Neuronal stem cell (in vitro differentiated cells): ENCODE measurements around the gene ABHD10.

Source experiments
- DNase-seq: peaks from one replicate; pipeline ENCODE4 v3.0.0-alpha.2; 2013; ENCODE audit warnings: low spot score
- H2AFZ ChIP-seq: one replicate; pipeline ENCODE4 v1.6.1; 2013; ENCODE audit warnings: mild to moderate bottlenecking, low read length, inconsistent platforms
- H2AK5ac ChIP-seq: 2 replicates; pipeline ENCODE4 v1.6.1; 2013; ENCODE audit warnings: low read depth, mild to moderate bottlenecking, inconsistent platforms, low read length, moderate library complexity, mixed read lengths
- H2BK120ac ChIP-seq: 2 replicates; pipeline ENCODE4 v1.6.1; 2013; ENCODE audit warnings: low read depth, mild to moderate bottlenecking, inconsistent platforms, low read length, moderate library complexity, mixed read lengths
- H2BK12ac ChIP-seq: one replicate; pipeline ENCODE4 v1.6.1; 2013; ENCODE audit warnings: low read length, inconsistent platforms
- H2BK15ac ChIP-seq: 2 replicates; pipeline ENCODE4 v1.6.1; 2013; ENCODE audit warnings: mild to moderate bottlenecking, low read length, inconsistent platforms, mixed read lengths
- H2BK5ac ChIP-seq: one replicate; pipeline ENCODE4 v1.6.1; 2013; ENCODE audit warnings: inconsistent platforms, mild to moderate bottlenecking, low read length, moderate library complexity
- H3K14ac ChIP-seq: one replicate; pipeline ENCODE4 v1.6.1; 2013; ENCODE audit warnings: low read length, inconsistent platforms
- H3K18ac ChIP-seq: 2 replicates; pipeline ENCODE4 v1.6.1; 2013; ENCODE audit warnings: low read length, inconsistent platforms
- H3K23ac ChIP-seq: 2 replicates; pipeline ENCODE4 v1.6.1; 2013; ENCODE audit warnings: low read depth, mild to moderate bottlenecking, mixed read lengths, low read length, inconsistent platforms; ENCODE audit not compliant: poor library complexity
- H3K27ac ChIP-seq: replicated peaks from 3 replicates; pipeline ENCODE4 v1.5.1; 2013; ENCODE audit warnings: low read length, inconsistent platforms
- H3K27me3 ChIP-seq, 3 experiments: 2 replicates each; pipeline ENCODE4 v1.6.1; 2013; ENCODE audit warnings: low read length in 3 of 3, mild to moderate bottlenecking in 2 of 3, inconsistent platforms in 1 of 3, low read depth in 1 of 3, mixed read lengths in 1 of 3, moderate library complexity in 1 of 3; ENCODE audit not compliant: control insufficient read depth in 3 of 3, insufficient read depth in 3 of 3
- H3K36me3 ChIP-seq, 2 donors: replicated peaks in 1 of 2; 2 replicates each; pipeline ENCODE4 v1.6.1; 2013; ENCODE audit warnings: low read length in 2 of 2; ENCODE audit not compliant: control insufficient read depth in 2 of 2, insufficient read depth in 2 of 2
- H3K4ac ChIP-seq: 2 replicates; pipeline ENCODE4 v1.6.1; 2013; ENCODE audit warnings: inconsistent platforms, mild to moderate bottlenecking, low read length, moderate library complexity
- H3K4me1 ChIP-seq, 2 donors: 1 replicate in 1 of 2; 2 replicates in 1 of 2; pipeline ENCODE4 v1.6.1; 2013; ENCODE audit warnings: low read length in 2 of 2, low read depth in 1 of 2; ENCODE audit not compliant: control insufficient read depth in 2 of 2, insufficient read depth in 1 of 2
- H3K4me2 ChIP-seq: one replicate; pipeline ENCODE4 v1.6.1; 2013; ENCODE audit warnings: mild to moderate bottlenecking, low read length, inconsistent platforms; ENCODE audit not compliant: insufficient read depth, poor library complexity, severe bottlenecking
- H3K4me3 ChIP-seq, 2 donors: 2 replicates each; pipeline ENCODE4 v1.5.1; 2013; ENCODE audit warnings: low read length in 2 of 2, mild to moderate bottlenecking in 2 of 2, inconsistent platforms in 1 of 2, moderate library complexity in 1 of 2
- H3K79me1 ChIP-seq: one replicate; pipeline ENCODE4 v1.6.1; 2013; ENCODE audit warnings: low read depth, mild to moderate bottlenecking, inconsistent platforms, low read length, moderate library complexity
- H3K9ac ChIP-seq: one replicate; pipeline ENCODE4 v1.6.1; 2013; ENCODE audit warnings: mild to moderate bottlenecking, low read depth, low read length, inconsistent platforms; ENCODE audit not compliant: poor library complexity
- H3K9me3 ChIP-seq, 2 donors: replicated peaks in 1 of 2; 2 replicates each; pipeline versions ENCODE3 to v1.6.1; 2013; ENCODE audit warnings: low read length in 2 of 2, mild to moderate bottlenecking in 2 of 2, inconsistent platforms in 1 of 2, low read depth in 1 of 2, mixed read lengths in 1 of 2, moderate library complexity in 1 of 2; ENCODE audit not compliant: control insufficient read depth in 2 of 2, insufficient read depth in 1 of 2
- H4K8ac ChIP-seq: one replicate; pipeline ENCODE4 v1.6.1; 2013; ENCODE audit warnings: low read depth, mild to moderate bottlenecking, inconsistent platforms, low read length, moderate library complexity
- H4K91ac ChIP-seq: one replicate; pipeline ENCODE4 v1.6.1; 2013; ENCODE audit warnings: low read length, low read depth, mild to moderate bottlenecking, inconsistent platforms; ENCODE audit not compliant: poor library complexity
- WGBS, 2 donors: extraction: QIAGEN DNeasy Blood & Tissue Kit; methylation state at CpG; one replicate each; pipeline ENCODE4 v1.1.7; 2013; ENCODE audit warnings: missing lambda C conversion rate in 2 of 2, mixed read lengths in 1 of 2; ENCODE audit not compliant: insufficient read length in 2 of 2, insufficient replicate concordance in 1 of 2; ENCODE audit errors: extremely low coverage in 2 of 2; 5-methylcytosine and 5-hydroxymethylcytosine counted together

ABHD10 gene

DNA sequence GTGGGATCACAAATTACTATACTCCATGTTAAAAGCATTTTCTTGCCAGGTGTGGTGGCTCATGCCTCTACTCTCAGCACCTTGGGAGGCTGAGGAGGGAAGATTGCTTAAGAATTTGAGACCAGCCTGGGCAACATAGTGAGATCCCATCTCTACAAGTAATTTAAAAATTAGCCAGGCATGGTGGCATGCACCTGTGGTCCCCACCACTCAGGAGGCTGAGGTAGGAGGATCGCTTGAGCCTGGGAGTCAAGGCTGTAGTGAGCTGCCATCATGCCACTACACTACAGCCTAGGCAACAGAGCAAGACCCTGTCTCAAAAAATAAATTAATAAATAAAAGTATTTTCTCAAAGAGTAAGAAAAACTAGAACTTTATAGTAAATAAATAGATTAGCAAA lies 22.9 kb upstream of the ABHD10 start:
- no peak overlapping the region for H3K18ac ChIP-seq
- H3K79me1 ChIP-seq = no peaks in the 10 kb centered on the region
- H3K27me3 ChIP-seq = no peaks in the 10 kb centered on the region
- peaks cover 0 to 61% of the 10 kb centered on the region in 2 donors for H3K36me3 ChIP-seq
- no peak overlapping the region for H2AK5ac ChIP-seq
- peaks cover 5 to 29% of the 10 kb centered on the region in 2 donors for H3K4me1 ChIP-seq
- no peak overlapping the region for H3K4me2 ChIP-seq
- no peak overlapping the region for H3K23ac ChIP-seq
- no peak overlapping the region for H2AFZ ChIP-seq
- H2BK120ac ChIP-seq = no peak overlapping the region
- no peak overlapping the region for H3K14ac ChIP-seq
- no peak overlapping the region for H4K91ac ChIP-seq
- H3K4me3 ChIP-seq = no peak overlapping the region
- no peak overlapping the region for H4K8ac ChIP-seq
- WGBS, 2 donors = no CpG with 5 or more reads among the region's 1 CpG
- H2BK5ac ChIP-seq = no peak overlapping the region
- no peak overlapping the region for H3K9ac ChIP-seq
- no peak overlapping the region for H2BK15ac ChIP-seq
- no peaks in the 10 kb centered on the region for H3K9me3 ChIP-seq
- no peak overlapping the region for H3K27ac ChIP-seq
- no peak overlapping the region for H3K4ac ChIP-seq
- H2BK12ac ChIP-seq = no peak overlapping the region
- no peak for DNase-seq

DNA sequence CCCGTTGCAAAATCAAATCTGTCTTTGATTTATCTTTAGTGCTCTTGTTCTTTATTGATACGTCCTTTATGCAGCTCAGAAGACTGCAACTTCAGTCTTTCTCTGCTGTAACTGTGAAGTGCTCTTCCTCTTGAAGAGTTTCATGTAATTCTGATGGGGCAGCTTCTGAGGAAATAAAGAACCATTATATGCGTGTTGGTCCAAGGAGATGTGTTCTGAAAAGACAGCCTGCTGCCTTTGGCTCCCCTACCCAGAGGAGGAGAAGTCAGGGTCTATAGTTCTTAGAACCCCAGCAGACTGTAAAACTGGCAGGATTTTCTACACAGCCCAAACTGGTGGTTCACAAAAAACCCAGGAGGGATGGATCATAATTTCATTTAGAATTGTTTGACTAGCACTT lies 22.4 kb upstream of the ABHD10 start:
- Histone ChIP-seq H3K23ac (no peak overlapping the region), H3K14ac (no peak overlapping the region), H2BK120ac (no peak overlapping the region), H3K36me3 (peaks cover 0 to 56% of the 10 kb centered on the region in 2 donors), H3K79me1 (no peaks in the 10 kb centered on the region), H2BK5ac (no peak overlapping the region), H2BK15ac (no peak overlapping the region), H3K27me3 (no peaks in the 10 kb centered on the region), H3K27ac (no peak overlapping the region), H3K18ac (no peak overlapping the region), H2AFZ (no peak overlapping the region), H3K9ac (no peak overlapping the region), H2AK5ac (no peak overlapping the region), H3K4me3 (no peak overlapping the region), H3K4me2 (no peak overlapping the region), H3K4ac (no peak overlapping the region), H2BK12ac (no peak overlapping the region), H3K4me1 (peaks cover 5 to 32% of the 10 kb centered on the region in 2 donors), H4K91ac (no peak overlapping the region), H4K8ac (no peak overlapping the region), H3K9me3 (no peaks in the 10 kb centered on the region)
- DNase-seq = no peak
- WGBS, 2 donors = no CpG with 5 or more reads among the region's 3 CpGs

DNA sequence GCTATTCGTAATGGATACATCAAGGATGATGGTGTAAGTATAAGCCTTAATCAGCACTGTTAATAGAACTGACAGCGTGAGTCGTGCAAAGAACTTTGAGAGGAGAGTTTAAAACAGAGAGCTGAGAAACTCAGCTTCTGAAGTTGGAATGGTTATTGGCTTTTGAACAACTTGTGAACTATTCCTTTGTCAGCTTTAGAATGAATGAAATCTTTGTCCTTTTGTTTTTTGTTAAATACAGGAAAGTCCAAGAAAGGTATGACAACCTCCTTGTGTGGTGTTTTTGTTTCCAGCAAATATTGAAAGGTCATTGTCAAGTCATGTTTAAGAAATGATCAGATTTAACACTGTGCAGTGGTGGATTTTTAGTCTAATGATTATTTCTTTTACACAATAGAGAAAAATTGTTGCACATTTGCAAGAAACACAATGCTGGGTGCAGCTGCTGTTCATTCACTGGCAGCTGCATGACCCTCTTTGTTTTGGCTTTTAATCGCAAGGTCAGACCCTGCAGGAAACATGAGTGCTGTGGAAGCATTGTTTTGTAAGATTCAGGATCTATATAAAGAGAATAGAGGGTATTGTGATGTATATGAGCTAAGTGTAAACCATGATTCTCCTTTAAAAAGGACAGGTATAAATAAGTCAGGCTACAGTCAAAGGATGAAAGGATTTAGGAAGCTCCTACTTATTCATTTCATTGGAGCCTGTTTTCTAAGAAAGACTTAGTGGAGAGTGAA lies 21.7 kb upstream of the ABHD10 start:
- Histone ChIP-seq H3K4me2 (no peak overlapping the region), H3K79me1 (no peaks in the 10 kb centered on the region), H4K91ac (no peak overlapping the region), H2AK5ac (no peak overlapping the region), H2BK15ac (no peak overlapping the region), H3K27ac (no peak overlapping the region), H2BK120ac (no peak overlapping the region), H2BK5ac (no peak overlapping the region), H3K4ac (no peak overlapping the region), H3K18ac (no peak overlapping the region), H2AFZ (no peak overlapping the region), H3K23ac (no peak overlapping the region), H3K9me3 (no peaks in the 10 kb centered on the region), H3K4me3 (no peak overlapping the region), H4K8ac (no peak overlapping the region), H3K27me3 (no peaks in the 10 kb centered on the region), H3K9ac (no peak overlapping the region), H3K36me3 (peaks cover 0 to 52% of the 10 kb centered on the region in 2 donors), H2BK12ac (no peak overlapping the region), H3K4me1 (peaks cover 6 to 40% of the 10 kb centered on the region in 2 donors), H3K14ac (no peak overlapping the region)
- WGBS, 2 donors = no CpG with 5 or more reads among the region's 4 CpGs
- no peak for DNase-seq

DNA sequence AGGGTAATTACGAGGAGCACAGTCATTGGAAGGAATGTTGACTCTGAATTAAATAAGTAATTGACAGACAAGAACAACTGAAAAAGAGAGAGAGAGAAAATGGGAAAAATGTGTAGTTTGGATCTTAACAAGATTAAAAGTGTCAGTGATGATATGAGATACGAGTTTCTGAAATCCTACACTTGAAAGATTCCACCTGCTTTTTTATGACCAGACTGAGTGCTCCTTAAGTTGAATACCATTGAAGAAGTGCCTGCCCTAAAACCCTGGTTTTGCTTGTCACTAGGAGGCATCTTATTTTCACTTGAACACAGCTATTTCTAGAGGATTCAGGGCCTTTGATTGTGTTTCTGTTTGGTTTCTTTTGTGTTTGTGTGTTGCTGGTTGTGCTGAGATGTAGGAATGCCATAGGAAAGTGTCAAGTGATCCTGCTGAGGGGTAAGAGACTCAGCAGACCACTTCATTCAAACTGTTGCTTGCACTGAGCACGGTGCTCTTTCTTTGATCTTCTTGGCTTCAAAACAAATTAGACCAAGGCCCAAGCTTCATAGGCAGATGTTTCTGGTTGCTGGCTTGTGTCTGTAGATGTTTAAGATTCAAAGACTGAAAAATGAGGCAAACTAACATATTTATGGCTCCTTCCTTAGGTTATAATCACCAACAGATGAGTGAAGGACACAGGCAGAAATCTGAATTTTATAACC lies 17.2 kb upstream of the ABHD10 start:
- no CpG with 5 or more reads among the region's 3 CpGs for WGBS, 2 donors
- Histone ChIP-seq H3K27ac (no peak overlapping the region), H3K36me3 (peaks cover 0 to 60% of the 10 kb centered on the region in 2 donors)

More for the DNA sequence above, 17.2 kb upstream of the ABHD10 start:
- no peak overlapping the region for H3K4me2 ChIP-seq
- H3K14ac ChIP-seq = no peak overlapping the region
- H2BK5ac ChIP-seq = no peak overlapping the region
- no peak overlapping the region for H2AFZ ChIP-seq
- no peak overlapping the region for H2BK15ac ChIP-seq
- no peak overlapping the region for H3K9ac ChIP-seq
- peaks cover 3 to 35% of the 10 kb centered on the region in 2 donors for H3K4me1 ChIP-seq
- H3K18ac ChIP-seq = no peak overlapping the region
- DNase-seq = no peak
- H3K4ac ChIP-seq = no peak overlapping the region
- H2AK5ac ChIP-seq = no peak overlapping the region
- H3K23ac ChIP-seq = no peak overlapping the region
- no peaks in the 10 kb centered on the region for H3K27me3 ChIP-seq
- H3K4me3 ChIP-seq = no peak overlapping the region
- no peaks in the 10 kb centered on the region for H3K79me1 ChIP-seq
- H2BK120ac ChIP-seq = no peak overlapping the region
- H3K9me3 ChIP-seq = no peaks in the 10 kb centered on the region
- no peak overlapping the region for H2BK12ac ChIP-seq
- H4K91ac ChIP-seq = no peak overlapping the region
- no peak overlapping the region for H4K8ac ChIP-seq
